CD4-positive, alpha-beta T cell (primary cell): ENCODE data around the gene ZNF586. TPM values are rescaled to one million over a fixed set of nuclear protein-coding genes. Genes with fewer than 3 reads are reported as not detected.
"Not testable (repeated sequence)": the region's sequence is repeated elsewhere in the genome, so short reads cannot be mapped to it uniquely, and the experiment has no call there.

Experiments
- ATAC-seq: fragments of 200-7000 bp; cut with Tn5 transposase; one replicate; pipeline ENCODE4 v1.10.0; 2022; ENCODE audit warnings: mild to moderate bottlenecking; ENCODE audit not compliant: poor library complexity
- CTCF ChIA-PET: fragments of 350-600 bp; sonication (Branson Sonifier 250); formaldehyde crosslinking; loops from one replicate; lab custom pipeline; 2021; ENCODE audit warnings: antibody characterized with exemption, inconsistent platforms; lab: Charles Lee
- POLR2A ChIA-PET: fragments of 350-600 bp; sonication (Branson Sonifier 250); formaldehyde crosslinking; loops from one replicate; lab custom pipeline; 2021; ENCODE audit warnings: antibody characterized with exemption, inconsistent platforms; lab: Charles Lee
- DNase-seq, 14 experiments: peaks; one replicate each; pipeline ENCODE4 v3.0.0-alpha.2; 2013 to 2020; ENCODE audit warnings: mixed read lengths in 2 of 14
- H3K27ac ChIP-seq, 2 donors: one replicate each; pipeline versions ENCODE4 v1.5.1 to v1.7.0; 2013; ENCODE audit warnings: low read length in 2 of 2, low read depth in 1 of 2, mild to moderate bottlenecking in 1 of 2
- H3K27me3 ChIP-seq, 2 experiments: 1 replicate in 1 of 2; 2 replicates in 1 of 2; pipeline versions ENCODE4 v1.6.1 to v1.7.0; 2013; ENCODE audit warnings: low read length in 2 of 2, control low read depth in 1 of 2, mild to moderate bottlenecking in 1 of 2, moderate library complexity in 1 of 2; ENCODE audit not compliant: insufficient read depth in 2 of 2, control insufficient read depth in 1 of 2
- H3K36me3 ChIP-seq: one replicate; pipeline ENCODE4 v1.6.1; 2013; ENCODE audit warnings: low read length, control low read depth; ENCODE audit not compliant: insufficient read depth
- H3K4me1 ChIP-seq: one replicate; pipeline ENCODE4 v1.6.1; 2013; ENCODE audit warnings: low read length, control low read depth; ENCODE audit not compliant: insufficient read depth
- H3K4me3 ChIP-seq: one replicate; pipeline ENCODE4 v1.5.1; 2013; ENCODE audit warnings: mild to moderate bottlenecking, low read length, moderate library complexity
- H3K9me3 ChIP-seq, 2 experiments: 1 replicate in 1 of 2; 2 replicates in 1 of 2; pipeline versions ENCODE4 v1.6.1 to v1.7.0; 2013; ENCODE audit warnings: low read length in 2 of 2, mild to moderate bottlenecking in 2 of 2, control low read depth in 1 of 2, moderate library complexity in 1 of 2; ENCODE audit not compliant: control insufficient read depth in 1 of 2, insufficient read depth in 1 of 2
- H3K27ac Mint-ChIP-seq: one replicate; pipeline ENCODE4 v1.8.0; 2020; ENCODE audit warnings: mixed read lengths
- H3K27me3 Mint-ChIP-seq: one replicate; pipeline ENCODE4 v1.8.0; 2021; ENCODE audit warnings: mixed read lengths
- H3K36me3 Mint-ChIP-seq: one replicate; pipeline ENCODE4 v1.8.0; 2021; ENCODE audit warnings: low read depth, mixed read lengths
- H3K4me1 Mint-ChIP-seq: one replicate; pipeline ENCODE4 v1.8.0; 2021; ENCODE audit warnings: low read depth, mixed read lengths
- H3K4me3 Mint-ChIP-seq: one replicate; pipeline ENCODE4 v1.8.0; 2020; ENCODE audit warnings: mild to moderate bottlenecking, mixed read lengths
- H3K9me3 Mint-ChIP-seq: one replicate; pipeline ENCODE4 v1.8.0; 2020; ENCODE audit warnings: mixed read lengths
- CTCF ChIP-seq: fragments of 200-600 bp; IDR thresholded peaks from one replicate; pipeline ENCODE4 v1.8.0; 2022; ENCODE audit warnings: antibody characterized with exemption, mild to moderate bottlenecking
- intact Hi-C, 2 experiments: fragments of 100-400 bp; cut with DNase I in 1 of 2; cut with micrococcal nuclease in 1 of 2; formaldehyde crosslinking; loops; one replicate each; pipeline versions ENCODE4 v1.15.1 to v1.9.0; 2023 to 2025; cut with DNase I, micrococcal nuclease
- total RNA-seq, 174 experiments: library from RNA in 2 of 174; stranded (reverse) in 2 of 174; gene quantifications; one replicate each; pipeline ENCODE4 v1.2.3 and lab custom pipeline; 2021 to 2026

ZNF586 gene
- total RNA-seq, 2 experiments from 2014 or later, result 51.1 to 53.4 TPM

GRCh38 chr19:57812226-57812625 is 42.8 kb downstream of the ZNF586 start:
- intact Hi-C loops, result loop anchor here (1.0 to 10.0 kb wide), 3 partner anchors 41 to 513 kb away; partner anchors contain the start of genes ZNF329 (in 1 of the 2) and ZSCAN22 (in 1 of the 2)
- Histone ChIP-seq H3K9me3 (no peaks in the 10 kb centered on the region), H3K4me3 (no peak overlapping the region), H3K27ac (peak overlapping the region in 1 of 2 donors; percentile 27), H3K4me1 (peaks cover 32% of the 10 kb centered on the region), H3K36me3 (peaks cover 33% of the 10 kb centered on the region), H3K27me3 (no peaks in the 10 kb centered on the region)
- no peak for ATAC-seq
- peaks cover 59% of the 10 kb centered on the region for H3K36me3 Mint-ChIP-seq
- H3K27me3 Mint-ChIP-seq, result no peaks in the 10 kb centered on the region
- peaks cover 54% of the 10 kb centered on the region for H3K4me1 Mint-ChIP-seq
- no peak for DNase-seq
- TF ChIP-seq CTCF, result no peak
- peak overlapping the region; percentile 57 for H3K4me3 Mint-ChIP-seq
- ChIA-PET CTCF (no interaction called here), POLR2A (no interaction called here)
- H3K27ac Mint-ChIP-seq, result peak overlapping the region; percentile 94
- no peaks in the 10 kb centered on the region for H3K9me3 Mint-ChIP-seq

GRCh38 chr19:57812975-57813820 is 43.7 kb downstream of the ZNF586 start:
- DNase-seq, H3K9me3 ChIP-seq, H3K9me3 Mint-ChIP-seq, CTCF ChIA-PET, H3K27me3 ChIP-seq, H3K4me3 ChIP-seq, H3K27me3 Mint-ChIP-seq: not testable (repeated sequence)
- peak overlapping the region in 1 of 2 donors; percentile 27 for H3K27ac ChIP-seq
- H3K4me1 ChIP-seq, result peaks cover 32% of the 10 kb centered on the region
- peak overlapping the region; percentile 90 for H3K4me3 Mint-ChIP-seq
- H3K36me3 Mint-ChIP-seq, result peaks cover 52% of the 10 kb centered on the region
- ATAC-seq, result peak; percentile 14
- peak overlapping the region; percentile 94 for H3K27ac Mint-ChIP-seq
- intact Hi-C loops, result loop anchor here (1.0 to 10.0 kb wide), 3 partner anchors 40 to 512 kb away; partner anchors contain the start of genes ZNF329 (in 1 of the 2) and ZSCAN22 (in 1 of the 2)
- POLR2A ChIA-PET, result interaction anchor here (0.6 kb wide), 1 partner anchor 36 kb away, joined by 4 read pairs; the partner anchor contains the start of gene ZNF587
- peaks cover 24% of the 10 kb centered on the region for H3K36me3 ChIP-seq
- H3K4me1 Mint-ChIP-seq, result peaks cover 49% of the 10 kb centered on the region

GRCh38 chr19:57813919-57814504 is 44.5 kb downstream of the ZNF586 start:
- peaks cover 55% of the 10 kb centered on the region for H3K4me1 Mint-ChIP-seq
- CTCF ChIA-PET, result interaction anchor here (1.0 kb wide), 1 partner anchor 44 kb away, joined by 4 read pairs; the partner anchor contains the start of gene ZNF586
- no peak for DNase-seq
- intact Hi-C loops, result loop anchor here (1.0 to 10.0 kb wide), 5 partner anchors 44 to 511 kb away; partner anchors contain the start of genes ZNF329 (in 1 of the 2), ZNF586 (in 1 of the 2), ZNF776 (in 1 of the 2) and ZSCAN22 (in 1 of the 2)
- TF ChIP-seq CTCF, result no peak
- H3K36me3 ChIP-seq, result peaks cover 19% of the 10 kb centered on the region
- peaks cover 37% of the 10 kb centered on the region for H3K4me1 ChIP-seq
- H3K9me3 ChIP-seq, result no peaks in the 10 kb centered on the region
- H3K36me3 Mint-ChIP-seq, result peaks cover 46% of the 10 kb centered on the region
- H3K27ac Mint-ChIP-seq, result peak overlapping the region; percentile 94
- ATAC-seq, result no peak
- H3K9me3 Mint-ChIP-seq, result no peaks in the 10 kb centered on the region
- H3K27me3 ChIP-seq, result no peaks in the 10 kb centered on the region
- peak overlapping the region; percentile 74 for H3K4me3 ChIP-seq
- H3K27ac ChIP-seq, result peak overlapping the region; percentile 55 to 71
- POLR2A ChIA-PET, result interaction anchor here (1.2 to 1.9 kb wide), 4 partner anchors 36 to 105 kb away, joined by 4 to 17 read pairs (median 10); partner anchors contain the start of genes ZNF154, ZNF417, ZNF586 and ZNF587
- peak overlapping the region; percentile 97 for H3K4me3 Mint-ChIP-seq
- H3K27me3 Mint-ChIP-seq, result no peaks in the 10 kb centered on the region
